Stimulated activated CD4-positive, alpha-beta T cell treated with anti-CD3 and anti-CD28 coated beads, Interleukin-1b, Interleukin-23, amount 100 ng/mL, for 4 hours (primary cell): ENCODE data around the gene VPS35.
A peak's percentile ranks its signal among the peaks of the same experiment; 100 is the strongest.
"Not testable (repeated sequence)": the region's sequence is repeated elsewhere in the genome, so short reads cannot be mapped to it uniquely, and the experiment has no call there.

Source experiments
- DNase-seq, 2 donors: peaks; one replicate each; pipeline ENCODE4 v3.0.0-alpha.2; 2020; ENCODE audit warnings: low read depth in 2 of 2

Gene VPS35

DNA sequence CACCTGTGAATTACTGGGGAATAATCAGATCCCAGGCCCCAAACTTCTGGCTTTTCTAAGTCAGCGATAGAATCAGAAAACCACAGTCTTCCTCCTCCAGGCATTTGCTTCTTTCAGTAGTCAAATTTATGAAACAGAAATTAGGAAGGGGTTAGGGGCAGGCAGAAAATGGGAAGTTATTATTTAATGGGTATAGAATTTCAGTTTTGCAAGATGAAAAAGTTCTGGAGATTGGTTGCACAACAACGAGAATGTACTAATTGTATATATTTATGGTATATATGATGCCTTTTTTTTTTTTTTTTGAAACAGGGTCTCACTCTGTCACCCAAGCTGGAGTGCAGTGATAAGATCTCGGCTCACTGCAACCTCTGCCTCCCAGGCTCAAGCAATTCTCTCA lies 23.9 kb upstream of the VPS35 start:
- DNase-seq = no peak

DNA sequence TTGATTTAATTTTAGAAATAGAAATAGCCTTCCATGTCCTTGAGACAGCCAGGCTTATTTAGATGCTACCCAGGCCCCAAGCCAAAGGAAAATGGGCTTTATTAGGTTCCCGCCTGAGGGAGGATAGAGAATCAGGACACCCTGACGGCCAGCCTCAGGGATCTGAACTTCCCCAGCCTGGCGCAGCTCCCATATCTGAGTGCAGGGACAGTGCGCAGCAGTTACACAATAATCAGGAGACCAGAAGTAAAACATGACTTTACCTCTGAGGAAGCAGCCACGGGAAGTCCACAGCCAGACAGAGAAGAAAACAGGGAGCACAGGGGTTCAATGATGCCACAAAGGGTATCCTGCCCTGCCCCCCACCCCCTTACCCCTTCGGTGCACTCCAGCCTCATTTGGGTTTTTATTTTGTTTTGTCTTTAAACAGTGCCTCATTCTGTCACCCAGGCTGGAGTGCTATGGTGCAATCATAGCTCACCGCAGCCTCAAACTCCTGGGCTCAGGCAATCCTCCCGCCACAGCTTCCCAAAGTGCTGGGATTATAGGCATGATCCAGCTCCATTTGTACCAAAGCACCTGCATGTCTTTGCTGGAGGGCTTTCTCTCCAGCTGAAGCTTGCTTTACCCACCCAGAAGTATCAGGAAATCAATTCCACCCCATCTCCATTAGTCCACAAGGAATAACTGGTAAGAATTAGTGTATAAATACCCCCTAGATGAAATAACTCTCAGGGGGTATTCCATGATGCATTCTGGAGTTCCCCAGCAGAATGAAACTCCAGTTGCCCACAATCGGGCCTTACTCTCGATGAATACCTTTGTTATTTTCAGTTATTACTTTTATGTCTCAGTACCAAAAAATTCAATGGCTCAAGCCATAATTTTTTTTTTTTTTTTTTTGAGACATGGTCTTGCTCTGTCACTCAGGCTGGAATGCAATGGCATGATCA lies 22.4 kb upstream of the VPS35 start:
- DNase-seq = no peak

- no peak for DNase-seq
Observed at GRCh38 chr16:46709469-46710005, 20.6 kb upstream of the VPS35 start.

- DNase-seq = no peak
Observed at GRCh38 chr16:46706642-46707041, 17.7 kb upstream of the VPS35 start.

GRCh38 chr16:46702030-46702429 lies 13.1 kb upstream of the VPS35 start:
- no peak for DNase-seq

DNA sequence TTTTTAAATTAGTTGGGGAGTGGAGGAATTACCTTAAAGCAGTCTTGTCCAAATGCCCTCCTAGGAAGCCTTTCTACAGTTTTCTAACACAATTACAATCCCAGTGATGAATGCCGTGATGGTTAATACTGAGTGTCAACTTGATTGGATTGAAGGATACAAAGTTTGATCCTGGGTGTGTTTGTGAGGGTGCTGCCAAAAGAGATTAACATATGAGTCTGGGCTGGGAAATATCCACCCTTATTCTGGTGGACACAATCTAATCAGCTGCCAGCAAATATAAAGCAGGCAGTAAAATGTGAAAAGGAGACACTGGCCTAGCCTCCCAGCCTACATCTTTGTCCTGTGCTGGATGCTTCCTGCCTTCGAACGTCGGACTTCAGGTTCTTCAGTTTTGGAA lies 12.6 kb upstream of the VPS35 start:
- DNase-seq = no peak

GRCh38 chr16:46700048-46700447 lies 11.1 kb upstream of the VPS35 start:
- no peak for DNase-seq

DNA sequence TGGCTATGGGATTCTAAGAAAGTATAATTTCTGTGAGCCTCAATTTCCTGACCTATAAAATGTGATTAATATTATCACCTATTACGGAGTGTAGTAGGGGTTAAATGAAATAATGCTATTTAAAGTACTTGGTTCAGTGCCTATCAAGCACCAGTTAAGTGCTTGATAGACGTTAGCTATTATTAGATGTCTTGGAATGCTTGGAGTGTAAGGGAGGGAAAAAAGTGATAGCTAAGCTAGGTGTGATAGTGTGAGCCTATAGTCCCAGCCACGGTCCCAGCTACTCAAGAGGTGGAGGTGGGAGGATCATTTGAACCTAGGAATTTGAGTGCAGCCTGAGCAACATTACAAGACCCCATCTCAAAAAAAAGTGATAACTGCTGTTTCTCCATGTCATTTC lies 8.0 kb upstream of the VPS35 start:
- no peak for DNase-seq

DNA sequence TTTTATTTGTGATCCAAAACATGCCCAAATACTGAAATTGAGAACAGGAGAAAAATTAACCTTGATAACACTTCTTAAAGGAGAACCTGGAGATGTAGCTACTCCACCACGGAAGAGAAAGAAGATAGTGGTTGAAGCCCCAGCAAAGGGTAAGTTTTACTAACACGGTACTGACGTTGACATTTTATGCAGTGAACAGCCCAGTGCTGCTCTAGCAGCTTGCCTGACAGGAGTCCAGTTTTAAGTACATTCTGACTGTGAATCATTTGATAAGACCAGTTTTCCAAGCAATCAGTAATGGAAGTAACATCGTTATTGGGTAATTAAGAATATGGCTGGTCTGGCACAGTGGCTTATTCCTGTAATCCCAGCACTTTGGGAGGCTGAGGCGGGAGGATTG lies 7.0 kb upstream of the VPS35 start:
- no peak for DNase-seq

GRCh38 chr16:46693598-46693997 lies 4.6 kb upstream of the VPS35 start:
- no peak for DNase-seq

DNA sequence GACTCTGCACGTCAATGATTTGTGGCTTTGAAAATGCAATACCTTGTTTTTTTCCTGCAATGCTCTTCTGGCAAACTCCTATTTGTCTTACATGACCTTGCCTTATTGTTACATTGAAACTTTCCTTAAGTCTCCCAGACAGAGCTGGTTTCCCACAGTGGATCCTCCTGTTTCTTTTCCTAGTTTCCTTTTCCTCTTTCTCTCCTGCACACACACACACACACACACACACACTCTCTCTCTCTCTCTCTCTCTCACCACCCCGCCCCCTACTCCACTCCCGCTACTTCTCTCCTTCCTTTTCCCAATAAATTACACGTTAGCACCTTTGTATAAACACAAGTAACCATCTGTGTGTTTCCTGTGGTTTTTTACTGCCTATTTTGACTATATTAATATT lies 2.7 kb upstream of the VPS35 start:
- no peak for DNase-seq

GRCh38 chr16:46690281-46691178 lies 1.6 kb upstream of the VPS35 start:
- no peak for DNase-seq

- DNase-seq = peak; percentile 92 to 96
Observed at GRCh38 chr16:46689365-46690280, 645 bp upstream of the VPS35 start, which contains the start of gene ORC6. Gene ORC6 (plus strand): TSS chr16:46689659. CDS start chr16:46689706, 47 bp downstream.

DNA sequence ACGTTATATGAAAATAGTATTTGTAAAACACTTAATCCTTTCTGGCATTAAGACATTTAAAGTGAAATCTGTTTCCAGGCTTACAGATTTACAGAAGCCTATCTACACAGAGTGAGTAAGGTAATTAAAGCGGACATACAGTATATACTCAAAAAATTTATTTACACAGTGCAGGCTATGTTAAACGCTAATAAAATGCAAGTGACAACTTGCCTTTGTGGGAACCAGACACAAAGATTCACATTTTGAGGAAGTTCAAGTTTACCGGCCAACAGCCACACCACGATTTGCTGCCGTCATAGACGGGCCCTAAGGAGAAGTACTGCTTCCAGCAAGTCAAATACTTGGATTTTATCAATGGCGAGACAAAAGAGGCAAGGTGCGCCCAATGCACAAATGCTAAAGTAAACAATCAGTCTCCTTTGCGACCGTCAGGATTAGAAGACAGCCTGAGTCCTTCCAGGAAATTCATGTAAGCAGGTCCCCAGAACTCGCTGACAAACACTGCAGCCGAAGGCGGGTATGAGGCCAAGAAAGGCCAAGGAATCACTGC lies 801 bp downstream of the VPS35 start:
- DNase-seq = no peak

DNA sequence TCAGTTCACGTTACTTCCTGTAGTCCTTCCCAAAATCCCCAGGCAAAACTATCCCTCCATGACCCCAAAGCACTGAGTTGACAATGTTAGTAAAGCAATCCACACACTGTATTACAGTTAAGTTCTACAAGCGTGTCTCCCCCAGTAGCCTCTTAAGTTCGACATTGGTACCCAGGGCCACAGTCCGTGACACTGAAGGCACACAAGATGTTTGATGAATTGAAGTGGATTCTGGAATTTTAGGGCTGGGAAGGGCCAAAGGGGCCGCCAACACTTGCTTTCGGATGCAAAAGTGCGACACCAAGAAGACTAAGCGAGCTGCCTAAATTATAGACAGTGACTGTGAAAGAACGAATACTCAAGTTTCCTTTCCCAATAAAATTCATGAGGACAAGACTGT lies 1.5 kb downstream of the VPS35 start:
- no peak for DNase-seq

- DNase-seq = no peak
Observed at GRCh38 chr16:46686815-46687473, 2.0 kb downstream of the VPS35 start.

GRCh38 chr16:46681867-46682266 lies 7.1 kb downstream of the VPS35 start:
- not testable (repeated sequence) for DNase-seq

- not testable (repeated sequence) for DNase-seq
Observed at GRCh38 chr16:46677943-46678342, 11.0 kb downstream of the VPS35 start.

DNA sequence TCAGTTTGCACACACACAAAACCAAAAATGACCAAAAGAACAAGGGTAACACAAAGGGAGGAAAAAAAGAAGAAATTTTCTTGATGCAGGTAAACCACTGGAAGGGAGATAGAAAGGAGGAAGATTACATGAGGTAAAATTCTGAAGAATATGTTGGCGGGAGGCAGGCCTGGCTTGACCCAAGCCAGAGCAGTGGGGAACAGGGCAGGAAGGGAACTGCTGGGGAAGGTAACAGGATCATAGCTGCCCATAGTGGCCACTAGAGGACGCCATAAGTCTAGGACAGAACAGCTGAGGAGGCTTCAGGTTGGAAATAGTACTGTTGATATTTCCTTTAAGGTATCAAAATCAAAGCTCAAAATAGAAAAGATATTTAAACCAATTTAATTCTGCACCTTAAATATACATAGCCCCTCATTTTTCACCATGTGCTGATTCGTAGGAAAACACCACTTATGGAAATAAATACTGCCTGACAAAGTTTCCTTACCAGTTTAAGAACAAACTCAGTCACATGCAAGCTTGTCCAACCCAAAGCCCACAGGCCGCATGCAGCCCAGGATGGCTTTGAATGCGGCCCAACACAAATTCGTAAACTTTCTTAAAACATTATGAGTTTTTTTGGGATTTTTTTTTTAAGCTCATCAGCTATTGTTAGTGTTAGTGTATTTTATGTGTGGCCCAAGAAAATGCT lies 15.5 kb downstream of the VPS35 start:
- DNase-seq = peak; percentile 9 to 29

- no peak for DNase-seq
Observed at GRCh38 chr16:46662123-46662522, 26.9 kb downstream of the VPS35 start.
